ENCODE measurements around the gene S100A12.
A peak's percentile ranks its signal among the peaks of the same experiment; 100 is the strongest.

The S100A12 gene

GRCh38 chr1:153365696-153366095 lies 9.7 kb downstream of the S100A12 start:
- DNase-seq = no peak

GRCh38 chr1:153364766-153365666 lies 10.4 kb downstream of the S100A12 start:
- DNase-seq = no peak

GRCh38 chr1:153364156-153364555 lies 11.3 kb downstream of the S100A12 start:
- no peak for DNase-seq

GRCh38 chr1:153363641-153364040 lies 11.8 kb downstream of the S100A12 start:
- no peak for DNase-seq

- DNase-seq = no peak
Measured at GRCh38 chr1:153362187-153362775, 13.1 kb downstream of the S100A12 start.

GRCh38 chr1:153361480-153362109 lies 13.8 kb downstream of the S100A12 start:
- no peak for DNase-seq

GRCh38 chr1:153360592-153361479 lies 14.6 kb downstream of the S100A12 start:
- DNase-seq = no peak

GRCh38 chr1:153360190-153360589 lies 15.2 kb downstream of the S100A12 start:
- no peak for DNase-seq

GRCh38 chr1:153359241-153359640 lies 16.2 kb downstream of the S100A12 start:
- DNase-seq = no peak

GRCh38 chr1:153358691-153358975 lies 16.8 kb downstream of the S100A12 start:
- DNase-seq = no peak

GRCh38 chr1:153357853-153358690 lies 17.3 kb downstream of the S100A12 start, which contains the start of gene S100A9:
S100A9 (plus strand) TSS chr1:153357854; CDS start chr1:153358284, 430 bp downstream.
- no peak for DNase-seq

- DNase-seq = peak; percentile 62
Measured at GRCh38 chr1:153357076-153357852, 18.2 kb downstream of the S100A12 start.

- no peak for DNase-seq
Measured at GRCh38 chr1:153356392-153357075, 18.9 kb downstream of the S100A12 start.

GRCh38 chr1:153355445-153356071 lies 19.9 kb downstream of the S100A12 start:
- DNase-seq = peak; percentile 63

GRCh38 chr1:153354515-153355193 lies 20.8 kb downstream of the S100A12 start:
- no peak for DNase-seq

- DNase-seq = no peak
Measured at GRCh38 chr1:153353226-153353947, 22.0 kb downstream of the S100A12 start.

- peak; percentile 52 for DNase-seq
Measured at GRCh38 chr1:153352523-153352922, 22.9 kb downstream of the S100A12 start.

GRCh38 chr1:153350321-153350957 lies 25.0 kb downstream of the S100A12 start:
- DNase-seq = no peak

All from CD4-positive, alpha-beta T cell treated with Interferon gamma for 1 hour (primary cell).